HUES6 (cell line): Measurements from ENCODE around the gene SUCLA2.
"Not testable (repeated sequence)": the region's sequence is repeated elsewhere in the genome, so short reads cannot be mapped to it uniquely, and the experiment has no call there.

Experiments
- H3K27ac ChIP-seq: 2 replicates; pipeline ENCODE4 v1.7.0; 2013; ENCODE audit warnings: low read depth, mild to moderate bottlenecking, low read length, inconsistent platforms
- H3K27me3 ChIP-seq: 2 replicates; pipeline ENCODE4 v1.6.1; 2013; ENCODE audit warnings: low read length; ENCODE audit not compliant: control insufficient read depth, insufficient read depth
- H3K36me3 ChIP-seq: 2 replicates; pipeline ENCODE4 v1.6.1; 2013; ENCODE audit warnings: low read length; ENCODE audit not compliant: control insufficient read depth, insufficient read depth
- H3K4me1 ChIP-seq: 2 replicates; pipeline ENCODE4 v1.6.1; 2013; ENCODE audit warnings: low read length; ENCODE audit not compliant: control insufficient read depth, insufficient read depth
- H3K4me3 ChIP-seq: 2 replicates; pipeline ENCODE4 v1.5.1; 2013; ENCODE audit warnings: low read depth, low read length
- H3K9ac ChIP-seq: one replicate; pipeline ENCODE4 v1.6.1; 2013; ENCODE audit warnings: mild to moderate bottlenecking, low read length
- H3K9me3 ChIP-seq: 2 replicates; pipeline ENCODE4 v1.6.1; 2013; ENCODE audit warnings: low read depth, low read length; ENCODE audit not compliant: control insufficient read depth, insufficient read depth

Gene SUCLA2

DNA sequence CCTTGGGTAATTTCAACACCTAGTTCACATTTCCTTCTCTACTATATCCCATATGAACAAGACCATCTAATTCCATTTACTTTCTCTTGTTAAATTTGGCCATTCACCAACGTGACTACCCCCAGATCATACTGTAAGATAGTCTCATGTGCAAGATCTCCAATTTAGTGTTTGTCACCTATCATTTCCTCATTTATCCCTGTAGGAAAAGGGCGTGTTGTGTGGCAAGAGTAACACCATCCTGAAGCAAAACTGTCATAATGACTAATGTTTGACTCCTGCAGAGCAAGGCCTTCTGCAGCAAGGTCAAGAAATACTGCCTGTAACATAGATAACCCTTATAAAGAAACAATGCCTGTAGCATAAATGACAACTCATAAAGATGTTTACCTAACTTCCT lies 51.3 kb downstream of the SUCLA2 start:
- peaks cover 88% of the 10 kb centered on the region for H3K36me3 ChIP-seq
- no peaks in the 10 kb centered on the region for H3K27me3 ChIP-seq
- H3K9me3 ChIP-seq, result no peaks in the 10 kb centered on the region
- H3K4me3 ChIP-seq, result no peak overlapping the region
- H3K27ac ChIP-seq, result no peak overlapping the region
- H3K4me1 ChIP-seq, result no peaks in the 10 kb centered on the region
- no peak overlapping the region for H3K9ac ChIP-seq

DNA sequence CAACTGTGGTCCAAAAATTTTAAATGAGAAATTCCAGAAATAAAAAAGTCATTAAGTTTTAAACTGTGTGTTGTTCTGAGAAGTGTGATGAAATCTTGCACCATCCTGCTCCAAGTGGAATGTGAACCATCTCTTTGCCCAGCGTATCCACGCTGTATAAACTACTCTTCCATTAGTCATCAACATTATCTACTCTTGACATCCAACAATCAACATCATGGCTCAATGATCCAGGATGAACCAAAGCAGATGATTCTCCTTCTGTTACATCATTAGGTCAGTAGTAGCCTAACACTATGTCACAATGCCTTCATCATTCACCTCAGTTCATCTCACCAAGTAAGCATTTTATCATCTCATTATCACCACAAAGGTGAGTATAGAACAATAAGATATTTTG lies 55.3 kb downstream of the SUCLA2 start:
- no peaks in the 10 kb centered on the region for H3K4me1 ChIP-seq
- H3K9ac ChIP-seq, result no peak overlapping the region
- no peaks in the 10 kb centered on the region for H3K9me3 ChIP-seq
- peaks cover 83% of the 10 kb centered on the region for H3K36me3 ChIP-seq
- no peak overlapping the region for H3K4me3 ChIP-seq
- no peaks in the 10 kb centered on the region for H3K27me3 ChIP-seq
- no peak overlapping the region for H3K27ac ChIP-seq

DNA sequence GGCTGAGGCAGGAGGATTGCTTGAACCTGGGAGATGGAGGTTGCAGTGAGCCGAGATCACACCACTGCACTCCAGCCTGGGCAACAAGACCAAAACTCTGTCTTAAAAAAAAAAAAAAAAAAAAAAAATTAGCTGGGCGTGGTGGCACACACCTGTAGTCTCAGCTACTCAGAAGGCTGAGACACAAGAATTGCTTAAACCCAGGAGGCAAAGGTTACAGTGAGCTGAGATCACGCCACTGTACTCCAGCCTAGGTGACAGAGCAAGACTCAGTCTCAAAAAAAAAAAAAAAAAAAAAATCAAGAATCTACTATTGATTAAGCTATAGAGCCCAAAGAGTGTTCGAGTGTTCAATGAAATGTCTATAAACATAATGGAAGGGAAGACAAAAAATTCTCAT lies 55.9 kb downstream of the SUCLA2 start:
- peaks cover 81% of the 10 kb centered on the region for H3K36me3 ChIP-seq

DNA sequence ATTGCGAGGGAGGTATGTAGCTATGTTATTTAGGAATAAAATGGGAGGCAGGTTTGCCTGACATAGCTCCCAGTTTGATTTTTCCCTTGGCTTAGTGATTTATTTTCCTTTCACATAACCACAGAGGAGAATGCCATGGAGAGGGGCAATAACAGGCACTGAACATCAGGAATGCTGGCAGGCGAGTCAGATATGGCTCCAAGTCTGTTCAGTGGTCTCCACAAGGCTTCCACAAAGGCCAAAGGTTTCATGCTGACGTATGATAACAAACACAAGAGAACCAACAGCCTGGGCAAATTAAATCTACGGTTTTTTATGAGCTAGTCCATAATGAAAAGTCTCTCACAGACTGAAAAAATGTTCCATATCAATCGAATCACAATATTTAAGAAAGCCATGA lies 66.7 kb downstream of the SUCLA2 start:
- Histone ChIP-seq H3K4me1 (peaks cover 31% of the 10 kb centered on the region), H3K36me3 (peaks cover 33% of the 10 kb centered on the region), H3K27ac (peak overlapping the region; percentile 91), H3K9me3 (peaks cover 17% of the 10 kb centered on the region), H3K4me3 (no peak overlapping the region), H3K9ac (peak overlapping the region; percentile 71), H3K27me3 (no peaks in the 10 kb centered on the region)

More for the DNA sequence above, 55.9 kb downstream of the SUCLA2 start:
- not testable (repeated sequence) for H3K4me1 ChIP-seq, H3K27ac ChIP-seq, H3K9ac ChIP-seq, H3K4me3 ChIP-seq, H3K27me3 ChIP-seq, H3K9me3 ChIP-seq

DNA sequence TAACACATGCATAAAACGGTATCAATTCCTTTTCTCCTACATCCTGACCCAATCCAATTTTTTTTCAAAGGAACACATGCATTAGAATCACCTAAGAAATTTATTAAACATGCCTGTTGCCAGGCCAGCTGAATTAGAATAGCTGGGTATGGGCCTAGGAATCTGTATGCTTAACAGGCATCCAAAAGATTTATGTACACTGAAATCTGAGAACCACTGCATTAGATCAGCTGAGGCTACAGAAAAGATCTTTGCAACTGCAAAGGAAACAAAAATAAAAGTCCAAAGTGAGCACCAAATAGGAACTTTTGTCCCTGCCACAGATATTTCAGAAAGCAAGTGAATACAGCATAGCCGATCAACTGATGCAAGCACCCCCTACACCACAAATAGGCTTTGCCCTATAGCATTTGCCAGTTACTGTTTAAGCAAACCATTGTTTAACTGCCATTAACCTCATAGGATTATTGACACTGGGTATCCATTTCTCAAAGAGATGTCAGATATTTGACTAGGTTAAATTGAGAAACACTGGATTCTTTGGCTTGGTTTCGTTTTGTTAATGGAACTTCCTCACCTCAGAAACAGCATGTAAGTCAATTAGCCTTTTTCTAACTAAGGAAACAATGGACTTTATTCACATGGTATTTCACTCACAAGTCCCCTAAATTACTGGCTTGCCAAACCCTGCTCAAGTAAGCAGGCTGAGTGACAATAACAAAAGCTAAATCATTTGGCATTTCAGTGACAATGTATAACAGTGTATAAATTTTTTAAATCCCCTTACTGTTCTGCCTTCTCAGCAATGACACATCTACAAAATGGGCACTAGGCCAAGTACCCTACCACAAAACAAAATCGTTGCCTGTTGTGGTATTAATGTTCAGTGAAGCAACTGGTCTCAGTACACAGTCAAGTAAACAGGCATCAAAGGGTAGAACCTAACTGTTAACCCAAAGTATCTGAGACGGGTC lies 67.8 kb downstream of the SUCLA2 start:
- Histone ChIP-seq H3K27ac (peak overlapping the region; percentile 91), H3K36me3 (peaks cover 22% of the 10 kb centered on the region), H3K27me3 (no peaks in the 10 kb centered on the region), H3K4me3 (no peak overlapping the region), H3K9ac (peak overlapping the region; percentile 71), H3K9me3 (peaks cover 19% of the 10 kb centered on the region), H3K4me1 (peaks cover 31% of the 10 kb centered on the region)

DNA sequence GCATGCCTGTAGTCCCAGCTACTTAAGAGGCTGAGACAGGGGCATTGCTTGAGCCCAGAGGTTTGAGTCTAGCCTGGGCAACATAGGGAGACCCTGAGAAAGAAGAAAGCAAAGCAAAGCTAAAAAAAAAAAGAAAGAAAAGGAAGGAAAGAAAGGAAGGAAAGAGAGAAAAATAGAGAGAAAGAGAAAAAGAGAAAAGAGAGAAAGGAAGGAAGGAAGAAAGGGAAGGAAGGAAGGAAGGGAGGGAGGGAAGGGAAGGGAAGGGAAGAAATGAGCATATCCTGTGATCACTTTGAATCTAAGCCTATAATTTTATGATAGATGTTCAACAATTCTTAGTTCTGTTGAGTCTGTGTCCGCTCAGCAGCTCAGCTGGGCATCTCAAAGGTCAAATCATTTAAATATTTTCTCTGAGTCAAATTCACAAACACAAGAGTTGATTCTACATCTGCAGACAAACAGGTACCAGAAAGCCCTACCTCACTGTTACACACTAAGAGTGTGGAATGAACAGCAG lies 70.4 kb downstream of the SUCLA2 start:
- Histone ChIP-seq H3K27me3 (no peaks in the 10 kb centered on the region), H3K4me3 (no peak overlapping the region), H3K27ac (no peak overlapping the region), H3K4me1 (peaks cover 31% of the 10 kb centered on the region), H3K9ac (no peak overlapping the region), H3K36me3 (peaks cover under 1% of the 10 kb centered on the region; the same call in 1 of the 2 replicates), H3K9me3 (peaks cover 3% of the 10 kb centered on the region; the same call in 1 of the 2 replicates)

DNA sequence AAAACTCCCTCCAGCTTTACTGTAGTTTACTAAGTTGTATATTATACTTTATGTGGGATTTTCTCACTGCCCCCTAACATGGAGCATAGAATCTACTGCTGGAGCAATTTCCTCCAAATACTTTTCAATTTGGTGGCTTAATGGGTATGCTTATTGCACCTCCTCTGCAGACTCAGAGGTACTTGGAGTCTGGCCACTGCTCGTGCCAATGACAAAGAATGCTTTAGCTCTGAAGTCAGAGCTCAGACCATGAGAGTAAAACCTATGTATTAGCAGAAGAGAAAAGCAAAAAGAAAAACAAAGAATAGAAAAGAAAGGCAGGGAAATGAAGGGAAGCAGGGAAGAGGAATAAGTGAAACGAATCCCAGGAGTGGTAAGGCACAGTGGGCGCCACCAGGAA lies 71.9 kb downstream of the SUCLA2 start:
- Histone ChIP-seq H3K36me3 (no peaks in the 10 kb centered on the region; the same call in 1 of the 2 replicates), H3K27ac (no peak overlapping the region), H3K9ac (no peak overlapping the region), H3K4me1 (peaks cover 21% of the 10 kb centered on the region), H3K9me3 (peaks cover 3% of the 10 kb centered on the region; the same call in 1 of the 2 replicates), H3K4me3 (no peak overlapping the region), H3K27me3 (no peaks in the 10 kb centered on the region)

DNA sequence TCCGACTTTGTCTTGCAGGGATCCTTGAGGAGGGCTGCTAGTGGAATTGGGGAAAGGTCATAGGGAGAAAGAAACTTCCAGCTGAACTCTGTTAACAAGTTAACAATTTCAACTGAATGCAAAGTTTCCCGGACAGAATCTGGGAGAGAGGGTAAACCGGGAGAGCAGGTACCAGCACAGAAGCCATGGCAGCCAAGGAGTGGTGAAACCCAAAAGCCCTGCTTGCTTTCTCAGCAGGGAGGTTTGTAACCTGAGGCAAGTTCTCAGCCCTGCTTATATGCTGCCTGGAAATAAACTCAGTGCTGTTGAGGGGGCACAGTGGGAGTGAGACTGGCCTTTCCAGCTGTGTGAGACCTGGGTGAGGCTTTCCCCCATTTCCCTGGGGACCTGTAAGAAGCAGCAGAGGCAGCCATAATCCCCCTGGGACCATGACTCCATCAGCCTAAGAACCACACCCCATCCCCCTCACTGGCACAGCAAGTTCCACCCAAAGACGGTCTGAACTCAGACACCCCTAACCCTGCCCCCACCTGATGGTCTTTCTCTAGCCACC lies 84.0 kb downstream of the SUCLA2 start:
- H3K27me3 ChIP-seq, result no peaks in the 10 kb centered on the region
- H3K9ac ChIP-seq, result no peak overlapping the region
- no peak overlapping the region for H3K27ac ChIP-seq
- H3K9me3 ChIP-seq, result peaks cover 5% of the 10 kb centered on the region; the same call in 1 of the 2 replicates
- H3K4me3 ChIP-seq, result no peak overlapping the region
- H3K36me3 ChIP-seq, result peaks cover 8% of the 10 kb centered on the region; the same call in 1 of the 2 replicates
- peaks cover 8% of the 10 kb centered on the region; the same call in 1 of the 2 replicates for H3K4me1 ChIP-seq

DNA sequence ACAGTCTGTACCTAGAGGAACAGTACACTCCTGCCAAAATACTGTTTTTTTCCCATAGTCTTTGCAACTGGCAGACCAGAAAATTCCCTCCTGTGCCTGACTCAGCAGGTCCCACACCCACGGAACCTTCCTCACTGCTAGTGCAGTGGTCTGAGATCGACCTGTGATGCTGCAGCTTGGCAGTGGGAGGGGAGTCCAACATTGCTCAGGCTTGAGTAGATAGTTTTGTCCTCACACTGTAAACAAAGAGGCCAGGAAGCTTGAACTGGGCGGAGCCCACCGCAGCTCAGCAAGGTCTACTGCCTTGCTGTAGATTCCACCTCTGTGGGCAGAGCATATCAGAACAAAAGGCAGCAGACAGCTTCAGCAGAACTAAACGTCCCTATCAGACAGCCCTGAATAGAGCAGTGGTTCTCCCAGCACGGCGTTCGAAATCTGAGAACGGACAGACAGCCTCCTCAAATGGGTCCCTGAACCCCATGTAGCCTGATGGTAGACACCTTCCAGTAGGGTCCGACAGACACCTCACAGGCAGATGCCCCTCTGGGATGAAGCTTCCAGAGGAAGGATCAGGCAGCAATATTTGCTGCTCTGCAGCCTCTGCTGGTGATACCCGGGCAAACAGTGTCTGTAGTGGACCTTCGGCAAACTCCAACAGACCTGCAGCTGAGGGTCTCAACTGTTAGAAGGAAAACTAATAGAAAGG lies 92.7 kb downstream of the SUCLA2 start:
- Histone ChIP-seq H3K4me3 (no peak overlapping the region), H3K36me3 (peaks cover 6% of the 10 kb centered on the region; the same call in 1 of the 2 replicates), H3K9me3 (no peaks in the 10 kb centered on the region), H3K4me1 (no peaks in the 10 kb centered on the region), H3K27ac (no peak overlapping the region), H3K9ac (no peak overlapping the region), H3K27me3 (no peaks in the 10 kb centered on the region)

DNA sequence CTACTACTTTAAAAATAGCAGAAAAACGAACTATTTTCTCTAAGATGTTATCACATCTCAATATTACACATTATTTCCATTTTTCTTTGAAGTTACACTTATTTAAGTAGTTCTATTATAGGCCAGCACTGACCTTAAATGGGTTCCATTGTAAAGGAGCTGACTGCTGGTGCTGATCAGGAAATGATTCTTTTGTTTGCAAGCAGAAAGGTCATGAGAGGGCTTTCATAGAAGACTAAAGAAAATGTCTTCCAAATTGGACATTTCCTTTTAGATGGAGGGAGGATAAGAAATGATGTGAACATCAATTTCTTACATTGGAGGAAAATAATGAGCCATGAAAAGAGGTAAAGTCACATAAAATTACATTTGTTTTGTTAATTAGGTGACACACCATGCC lies 96.2 kb downstream of the SUCLA2 start:
- Histone ChIP-seq H3K9ac (no peak overlapping the region), H3K36me3 (peaks cover 6% of the 10 kb centered on the region; the same call in 1 of the 2 replicates), H3K27ac (no peak overlapping the region), H3K4me1 (no peaks in the 10 kb centered on the region), H3K4me3 (no peak overlapping the region), H3K27me3 (no peaks in the 10 kb centered on the region), H3K9me3 (no peaks in the 10 kb centered on the region)
